DOHH2 (cell line): ENCODE measurements around the gene BICDL2.

Experiments
- H3F3A ChIP-seq: fragments of 200-600 bp; sonication (generic), shearing (Covaris generic); 2 replicates; pipeline ENCODE4 v1.6.0; 2016; ENCODE audit warnings: antibody characterized with exemption, mild to moderate bottlenecking; ENCODE audit not compliant: control insufficient read depth, insufficient read depth
- H3K27ac ChIP-seq: fragments of 200-600 bp; sonication (generic); 2 replicates; pipeline ENCODE4 v1.5.1; 2014; ENCODE audit warnings: low read depth, mild to moderate bottlenecking, low read length, moderate library complexity
- H3K27me3 ChIP-seq: fragments of 200-600 bp; sonication (generic); 2 replicates; pipeline ENCODE4 v1.6.1; 2014; ENCODE audit warnings: mild to moderate bottlenecking, low read length, mixed read lengths; ENCODE audit not compliant: control insufficient read depth
- H3K36me3 ChIP-seq: fragments of 200-600 bp; sonication (generic); 2 replicates; pipeline ENCODE4 v1.6.1; 2014; ENCODE audit warnings: mild to moderate bottlenecking, low read length, moderate library complexity, mixed read lengths; ENCODE audit not compliant: control insufficient read depth
- H3K4me1 ChIP-seq: fragments of 200-600 bp; sonication (generic); 2 replicates; pipeline ENCODE4 v1.6.1; 2014; ENCODE audit warnings: mild to moderate bottlenecking, low read length, mixed read lengths; ENCODE audit not compliant: control insufficient read depth
- H3K4me2 ChIP-seq: fragments of 200-600 bp; sonication (generic); 2 replicates; pipeline ENCODE4 v1.6.0; 2014; ENCODE audit warnings: mild to moderate bottlenecking, low read length, moderate library complexity
- H3K4me3 ChIP-seq: fragments of 200-600 bp; sonication (generic); 2 replicates; pipeline ENCODE4 v1.5.1; 2014; ENCODE audit warnings: mild to moderate bottlenecking, low read length, mixed read lengths
- H3K79me2 ChIP-seq: fragments of 200-600 bp; sonication (generic); 2 replicates; pipeline ENCODE4 v1.6.1; 2014; ENCODE audit warnings: mild to moderate bottlenecking, low read length, mixed read lengths; ENCODE audit not compliant: control insufficient read depth
- H3K9me2 ChIP-seq: fragments of 200-600 bp; sonication (generic); replicated peaks from 2 replicates; pipeline ENCODE4 v1.6.1; 2014; ENCODE audit warnings: mild to moderate bottlenecking, low read length, mixed read lengths; ENCODE audit not compliant: control insufficient read depth
- H3K9me3 ChIP-seq: fragments of 200-600 bp; sonication (generic); 2 replicates; pipeline ENCODE4 v1.6.1; 2014; ENCODE audit warnings: antibody characterized with exemption, low read length, mixed read lengths; ENCODE audit not compliant: control insufficient read depth, insufficient read depth
- H4K20me1 ChIP-seq: fragments of 200-600 bp; sonication (generic); 2 replicates; pipeline ENCODE4 v1.6.0; 2014; ENCODE audit warnings: low read depth, mild to moderate bottlenecking, antibody characterized with exemption, low read length, moderate library complexity; ENCODE audit not compliant: control insufficient read depth, insufficient read depth
- CTCF ChIP-seq: fragments of 200-600 bp; sonication (generic); IDR thresholded peaks from one replicate; pipeline ENCODE4 v1.5.1; 2014; ENCODE audit warnings: antibody characterized with exemption, mild to moderate bottlenecking, low read depth, low read length; ENCODE audit not compliant: poor library complexity, severe bottlenecking
- EZH2phosphoT487 ChIP-seq: fragments of 200-600 bp; sonication (generic); IDR thresholded peaks from 2 replicates; pipeline ENCODE4 v1.6.1; 2017; ENCODE audit warnings: borderline replicate concordance, mild to moderate bottlenecking, antibody characterized with exemption, low read length, moderate library complexity, mixed read lengths

Gene BICDL2

GRCh38 chr16:3001316-3001715 lies 35.4 kb downstream of the BICDL2 start:
- H3K27me3 ChIP-seq: peaks cover 42% of the 10 kb centered on the region
- peaks cover 4% of the 10 kb centered on the region; the same call in 1 of the 2 replicates for H3K4me1 ChIP-seq
- no peaks in the 10 kb centered on the region for H3K79me2 ChIP-seq
- TF ChIP-seq EZH2phosphoT487 (no peak), CTCF (no peak)
- no peaks in the 10 kb centered on the region for H3K9me3 ChIP-seq
- H3K4me3 ChIP-seq: no peak overlapping the region
- no peak overlapping the region for H3K4me2 ChIP-seq
- no peaks in the 10 kb centered on the region for H4K20me1 ChIP-seq
- no peak overlapping the region for H3K27ac ChIP-seq
- no peaks in the 10 kb centered on the region for H3K36me3 ChIP-seq
- H3F3A ChIP-seq: no peaks in the 10 kb centered on the region
- H3K9me2 ChIP-seq: no peaks in the 10 kb centered on the region

- Histone ChIP-seq H3K4me3 (no peak overlapping the region), H3K9me2 (no peaks in the 10 kb centered on the region), H3K36me3 (no peaks in the 10 kb centered on the region), H3K4me1 (peaks cover 4% of the 10 kb centered on the region; the same call in 1 of the 2 replicates), H3F3A (no peaks in the 10 kb centered on the region), H3K4me2 (no peak overlapping the region), H3K9me3 (no peaks in the 10 kb centered on the region), H3K79me2 (no peaks in the 10 kb centered on the region), H3K27me3 (peaks cover 38% of the 10 kb centered on the region), H4K20me1 (no peaks in the 10 kb centered on the region), H3K27ac (no peak overlapping the region)
- TF ChIP-seq EZH2phosphoT487: no peak
- no peak for TF ChIP-seq CTCF
Observed at GRCh38 chr16:3000540-3000939, 36.2 kb downstream of the BICDL2 start.

- Histone ChIP-seq H3K36me3 (no peaks in the 10 kb centered on the region), H3K4me2 (no peak overlapping the region), H3K27me3 (peaks cover 36% of the 10 kb centered on the region), H3K27ac (no peak overlapping the region), H3K9me2 (no peaks in the 10 kb centered on the region), H3F3A (no peaks in the 10 kb centered on the region), H3K9me3 (no peaks in the 10 kb centered on the region), H4K20me1 (no peaks in the 10 kb centered on the region), H3K4me3 (no peak overlapping the region), H3K79me2 (no peaks in the 10 kb centered on the region), H3K4me1 (peaks cover 3% of the 10 kb centered on the region; the same call in 1 of the 2 replicates)
- TF ChIP-seq EZH2phosphoT487: no peak
- no peak for TF ChIP-seq CTCF
Observed at GRCh38 chr16:2999929-3000328, 36.8 kb downstream of the BICDL2 start.

GRCh38 chr16:2996298-2996697 lies 40.4 kb downstream of the BICDL2 start:
- Histone ChIP-seq H3K4me3 (no peak overlapping the region), H3K79me2 (no peaks in the 10 kb centered on the region), H3K27ac (no peak overlapping the region), H3K27me3 (peaks cover 36% of the 10 kb centered on the region), H4K20me1 (no peaks in the 10 kb centered on the region), H3F3A (no peaks in the 10 kb centered on the region), H3K9me2 (no peaks in the 10 kb centered on the region), H3K9me3 (no peaks in the 10 kb centered on the region), H3K4me2 (no peak overlapping the region), H3K36me3 (no peaks in the 10 kb centered on the region), H3K4me1 (no peaks in the 10 kb centered on the region)
- no peak for TF ChIP-seq EZH2phosphoT487
